NCI-H1436 treated with DMSO at 0.1 percent for 48 hours (cell line): ENCODE results near the gene DNM3.

Experiments
- DNase-seq: peaks from one replicate; lab custom pipeline; 2025; lab: John Stamatoyannopoulos, UW

Gene DNM3

DNA sequence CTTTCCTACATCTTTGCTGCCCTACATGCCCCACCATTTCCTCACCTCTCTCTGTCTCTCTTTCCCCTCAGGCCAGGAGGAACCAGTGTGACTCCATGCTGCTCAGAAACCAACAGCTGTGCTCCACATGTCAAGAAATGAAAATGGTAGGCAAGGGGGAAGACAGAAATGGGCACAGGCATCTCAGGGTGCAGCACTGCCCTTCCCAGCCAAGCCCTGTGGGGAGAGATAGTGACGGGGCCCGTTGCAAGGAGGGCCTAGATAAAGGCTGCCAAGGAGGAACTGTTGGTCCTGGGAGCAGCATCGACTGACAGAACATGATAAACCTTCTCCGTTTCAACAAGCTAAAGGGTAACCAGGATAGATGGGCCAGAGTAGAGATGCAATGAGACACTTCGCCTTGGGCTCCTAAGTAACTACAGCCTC lies 615.1 kb downstream of the DNM3 start:
- DNase-seq = no peak

DNA sequence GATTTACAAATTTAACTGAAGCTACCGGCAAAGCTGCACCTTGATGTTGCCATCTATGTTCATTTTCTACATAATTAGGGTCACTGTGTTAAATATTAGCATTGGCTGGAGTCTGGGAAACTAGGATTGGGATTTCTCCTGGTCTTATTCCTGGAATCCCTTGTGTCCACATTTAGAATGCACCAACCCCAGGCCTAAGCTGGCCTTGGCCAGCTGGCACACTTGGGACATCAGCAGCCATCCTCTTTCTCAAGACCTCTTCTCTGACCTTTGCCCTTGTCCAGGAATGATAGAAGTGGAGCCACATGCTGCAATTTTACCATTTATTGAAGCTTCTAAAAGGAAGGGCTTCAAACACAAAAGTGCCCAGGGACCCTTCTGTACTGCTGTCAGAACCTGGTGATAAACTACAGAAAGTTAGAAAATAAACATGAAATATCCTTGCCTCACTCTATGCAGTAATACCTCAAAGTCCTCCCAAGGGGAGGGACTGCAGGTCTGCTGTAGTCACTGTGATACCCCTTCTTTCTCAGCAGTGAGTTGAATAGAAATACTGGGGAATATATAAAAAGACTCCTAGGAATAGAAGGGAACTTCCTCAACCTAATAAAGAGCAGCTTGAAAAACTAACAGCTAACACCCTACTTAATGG lies 616.3 kb downstream of the DNM3 start:
- no peak for DNase-seq

DNA sequence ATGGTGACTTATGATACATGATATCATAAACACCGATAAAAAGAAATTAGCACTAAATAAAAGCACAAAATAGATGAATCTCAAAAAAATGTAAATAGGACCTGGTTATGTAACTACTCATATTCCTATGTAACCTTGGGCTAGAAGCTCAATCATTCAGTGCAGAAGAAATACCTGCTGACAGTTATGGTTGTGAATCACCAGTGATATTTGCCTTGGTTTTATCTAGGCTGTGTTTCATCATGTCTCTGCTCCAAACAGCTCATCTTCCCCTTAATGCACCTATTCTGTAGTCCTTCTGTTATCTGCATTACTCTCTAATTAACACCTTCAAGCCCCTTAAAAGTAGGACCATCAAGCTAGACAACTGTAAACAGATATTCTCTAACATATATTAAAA lies 618.9 kb downstream of the DNM3 start:
- DNase-seq = no peak

DNA sequence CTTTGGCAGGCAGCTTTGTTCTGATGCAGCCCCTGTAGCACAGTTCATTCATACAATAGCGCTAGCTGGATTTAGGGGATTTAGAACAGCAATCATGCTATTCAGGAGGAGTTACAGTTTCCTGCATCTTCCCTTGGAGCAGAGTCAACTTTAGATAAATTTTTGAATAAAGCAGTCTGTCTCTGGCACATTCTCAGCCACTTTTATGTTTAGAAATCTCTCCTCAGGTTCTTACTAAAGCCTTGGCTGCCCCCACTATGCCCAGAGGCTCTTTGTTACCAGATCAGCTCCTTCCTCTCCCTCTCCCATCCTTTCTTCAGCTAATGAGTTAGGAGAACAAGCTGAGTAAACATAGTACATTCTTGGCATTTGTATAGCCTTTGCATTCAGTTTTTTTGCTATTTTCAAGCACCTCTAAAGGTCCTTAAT lies 619.6 kb downstream of the DNM3 start:
- no peak for DNase-seq
